Measurements from ENCODE around the gene TMEM221.

Gene TMEM221

GRCh38 chr19:17441241-17442021 lies 7.0 kb downstream of the TMEM221 start:
- peak in 2 of 6 experiments; percentile 11 to 21 for DNase-seq

- DNase-seq = no peak
These were observed 11.6 kb downstream of the TMEM221 start for GRCh38 chr19:17436874-17437267.

- DNase-seq = no peak
These were observed 12.2 kb downstream of the TMEM221 start for GRCh38 chr19:17436094-17436873.

- DNase-seq = no peak
These were observed 13.2 kb downstream of the TMEM221 start for GRCh38 chr19:17435218-17435617.

GRCh38 chr19:17431417-17431816 lies 17.1 kb downstream of the TMEM221 start:
- no peak for DNase-seq

GRCh38 chr19:17429641-17430113 lies 18.8 kb downstream of the TMEM221 start:
- no peak for DNase-seq

GRCh38 chr19:17424743-17425365 lies 23.6 kb downstream of the TMEM221 start:
- DNase-seq = peak in 4 of 6 experiments; percentile 9 to 25 (median 14)

- no peak for DNase-seq
These were observed 24.8 kb downstream of the TMEM221 start for GRCh38 chr19:17423429-17424208.

GRCh38 chr19:17421942-17422341 lies 26.5 kb downstream of the TMEM221 start:
- no peak for DNase-seq

- peak in 4 of 6 experiments; percentile 18 to 46 (median 34) for DNase-seq
These were observed 28.0 kb downstream of the TMEM221 start for GRCh38 chr19:17420475-17420924.

- peak; percentile 84 to 96 (median 94) for DNase-seq
These were observed 28.6 kb downstream of the TMEM221 start, which contains the start of gene MVB12A for GRCh38 chr19:17419621-17420474. Gene MVB12A (plus strand): TSS chr19:17420047. CDS start chr19:17420136, 89 bp downstream.

- DNase-seq = no peak
These were observed 29.3 kb downstream of the TMEM221 start for GRCh38 chr19:17419154-17419620.

GRCh38 chr19:17418710-17419109 lies 29.8 kb downstream of the TMEM221 start:
- DNase-seq = no peak

GRCh38 chr19:17415121-17415520 lies 33.3 kb downstream of the TMEM221 start:
- DNase-seq = no peak

GRCh38 chr19:17414097-17414496 lies 34.4 kb downstream of the TMEM221 start:
- no peak for DNase-seq

- DNase-seq = no peak
These were observed 36.7 kb downstream of the TMEM221 start for GRCh38 chr19:17411801-17412200.

GRCh38 chr19:17409990-17410389 lies 38.5 kb downstream of the TMEM221 start:
- no peak for DNase-seq

GRCh38 chr19:17406887-17407196 lies 41.6 kb downstream of the TMEM221 start:
- no peak for DNase-seq

GRCh38 chr19:17406046-17406886 lies 42.2 kb downstream of the TMEM221 start:
- no peak for DNase-seq
